ENCODE data around the gene ZNF536. TPM values are rescaled to one million over a fixed set of nuclear protein-coding genes. Genes with fewer than 3 reads are reported as not detected.
"Not testable (repeated sequence)": the region's sequence is repeated elsewhere in the genome, so short reads cannot be mapped to it uniquely, and the experiment has no call there.

Gene ZNF536
- total RNA-seq, 4 donors from 2014 or later = 4.3 to 7.6 (median 5.5) TPM

DNA sequence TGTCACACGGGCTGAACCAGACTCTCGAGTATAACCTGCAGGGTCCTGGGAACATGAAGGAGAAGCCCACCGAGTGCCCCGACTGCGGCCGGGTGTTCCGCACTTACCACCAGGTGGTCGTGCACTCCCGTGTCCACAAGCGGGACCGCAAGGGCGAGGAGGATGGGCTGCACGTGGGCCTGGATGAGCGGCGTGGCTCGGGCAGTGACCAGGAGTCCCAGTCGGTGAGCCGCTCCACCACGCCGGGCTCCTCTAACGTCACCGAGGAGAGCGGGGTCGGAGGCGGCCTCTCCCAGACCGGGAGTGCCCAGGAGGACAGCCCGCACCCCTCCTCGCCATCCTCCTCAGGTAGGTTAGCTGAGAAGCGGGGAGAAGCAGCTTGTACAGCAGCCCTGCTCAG, 73.2 kb downstream of the ZNF536 start:
- Histone ChIP-seq H3K27ac (no peak overlapping the region), H3K27me3 (peaks cover 32% of the 10 kb centered on the region), H3K36me3 (peaks cover 0 to 3% of the 10 kb centered on the region in 2 donors), H3K4me3 (no peak overlapping the region), H3K4me1 (peaks cover 0 to 8% (median 4%) of the 10 kb centered on the region in 3 donors), H3K9me3 (no peaks in the 10 kb centered on the region)
- WGBS, 2 donors (ENCODE audit: low coverage in 1 of 2) = 92 to 95% methylated on average over 2 to 8 of the region's 29 CpGs
- TF ChIP-seq, protein P1, sequence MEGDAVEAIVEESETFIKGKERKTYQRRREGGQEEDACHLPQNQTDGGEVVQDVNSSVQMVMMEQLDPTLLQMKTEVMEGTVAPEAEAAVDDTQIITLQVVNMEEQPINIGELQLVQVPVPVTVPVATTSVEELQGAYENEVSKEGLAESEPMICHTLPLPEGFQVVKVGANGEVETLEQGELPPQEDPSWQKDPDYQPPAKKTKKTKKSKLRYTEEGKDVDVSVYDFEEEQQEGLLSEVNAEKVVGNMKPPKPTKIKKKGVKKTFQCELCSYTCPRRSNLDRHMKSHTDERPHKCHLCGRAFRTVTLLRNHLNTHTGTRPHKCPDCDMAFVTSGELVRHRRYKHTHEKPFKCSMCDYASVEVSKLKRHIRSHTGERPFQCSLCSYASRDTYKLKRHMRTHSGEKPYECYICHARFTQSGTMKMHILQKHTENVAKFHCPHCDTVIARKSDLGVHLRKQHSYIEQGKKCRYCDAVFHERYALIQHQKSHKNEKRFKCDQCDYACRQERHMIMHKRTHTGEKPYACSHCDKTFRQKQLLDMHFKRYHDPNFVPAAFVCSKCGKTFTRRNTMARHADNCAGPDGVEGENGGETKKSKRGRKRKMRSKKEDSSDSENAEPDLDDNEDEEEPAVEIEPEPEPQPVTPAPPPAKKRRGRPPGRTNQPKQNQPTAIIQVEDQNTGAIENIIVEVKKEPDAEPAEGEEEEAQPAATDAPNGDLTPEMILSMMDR (IDR thresholded peaks at IDR 0.05) = no peak
- TF ChIP-seq POLR2AphosphoS5 (IDR thresholded peaks at IDR 0.05) = no peak
- no peak for TF ChIP-seq EP300 (IDR thresholded peaks at IDR 0.05)
- no peak for TF ChIP-seq POLR2A (IDR thresholded peaks at IDR 0.05)
- no peak for ATAC-seq

DNA sequence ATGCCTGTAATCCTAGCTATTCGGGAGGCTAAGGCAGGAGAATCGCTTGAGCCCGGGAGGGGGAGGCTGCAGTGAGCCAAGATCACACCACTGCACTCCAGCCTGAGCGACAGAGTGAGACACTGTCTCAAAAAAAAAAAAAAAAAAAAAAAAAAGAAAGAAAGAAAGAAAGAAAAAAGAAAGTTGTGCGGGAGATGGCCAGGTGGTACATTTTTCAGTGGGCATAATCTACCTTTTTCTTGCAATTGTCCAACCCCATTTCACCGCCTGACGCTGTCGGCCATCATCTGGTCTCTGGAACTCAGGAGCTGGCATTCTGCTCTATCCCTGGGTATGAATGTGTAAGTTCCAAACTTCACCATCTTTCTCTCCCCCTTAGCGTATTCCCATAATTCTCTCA, 73.9 kb downstream of the ZNF536 start:
- not testable (repeated sequence) for ATAC-seq, H3K9me3 ChIP-seq, H3K4me3 ChIP-seq, H3K27ac ChIP-seq, H3K36me3 ChIP-seq
- Histone ChIP-seq H3K4me1 (peaks cover 0 to 11% (median 4%) of the 10 kb centered on the region in 3 donors), H3K27me3 (peaks cover 30% of the 10 kb centered on the region)
- WGBS, 2 donors (ENCODE audit: low coverage in 1 of 2) = 96 to 100% methylated on average over 6 to 8 of the region's 9 CpGs

DNA sequence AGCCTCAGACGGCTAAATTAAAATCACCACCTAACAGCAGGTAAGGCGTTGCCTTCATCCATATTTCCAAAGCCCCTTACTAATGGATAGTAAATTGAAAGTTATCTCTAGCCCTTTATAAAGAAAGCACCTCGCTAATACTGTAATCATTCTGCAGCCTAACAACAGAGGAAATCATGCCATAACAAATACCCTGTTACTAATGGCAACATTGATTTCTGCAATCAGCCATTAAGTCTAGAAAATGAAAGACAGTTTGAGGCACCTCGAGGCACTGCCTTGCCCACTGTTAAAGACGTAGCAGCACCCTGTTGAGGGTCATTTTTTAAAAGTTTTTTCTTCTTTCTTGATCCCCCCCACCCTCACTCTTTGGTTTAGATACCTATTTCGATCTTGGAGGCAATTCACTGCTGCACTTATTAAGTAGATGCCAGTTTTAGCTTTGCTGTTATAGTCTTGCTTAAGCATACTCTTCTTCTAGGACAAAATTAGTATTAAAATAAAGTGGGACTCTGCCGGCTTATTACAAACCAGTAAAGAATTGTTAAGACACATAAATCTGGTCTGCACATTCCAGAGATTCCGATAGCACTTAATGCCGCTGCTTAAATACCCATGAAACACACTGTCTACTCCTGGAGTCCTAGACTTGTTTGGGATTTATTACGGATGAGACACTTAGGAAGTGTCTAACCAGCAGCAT, 74.8 kb downstream of the ZNF536 start:
- no peak for ATAC-seq
- no peak overlapping the region for H3K4me3 ChIP-seq
- no peaks in the 10 kb centered on the region for H3K9me3 ChIP-seq
- peaks cover 0 to 11% (median 4%) of the 10 kb centered on the region in 3 donors for H3K4me1 ChIP-seq
- 63 to 70% methylated on average over 10 of the region's 10 CpGs for WGBS, 2 donors (ENCODE audit: low coverage in 1 of 2)
- peaks cover 21% of the 10 kb centered on the region for H3K27me3 ChIP-seq
- H3K36me3 ChIP-seq = peaks cover 0 to 3% of the 10 kb centered on the region in 2 donors
- H3K27ac ChIP-seq = no peak overlapping the region
- TF ChIP-seq POLR2AphosphoS5 (IDR thresholded peaks at IDR 0.05) (no peak), POLR2A (IDR thresholded peaks at IDR 0.05) (no peak), EP300 (IDR thresholded peaks at IDR 0.05) (no peak)
- TF ChIP-seq, protein P1 (IDR thresholded peaks at IDR 0.05) = no peak

DNA sequence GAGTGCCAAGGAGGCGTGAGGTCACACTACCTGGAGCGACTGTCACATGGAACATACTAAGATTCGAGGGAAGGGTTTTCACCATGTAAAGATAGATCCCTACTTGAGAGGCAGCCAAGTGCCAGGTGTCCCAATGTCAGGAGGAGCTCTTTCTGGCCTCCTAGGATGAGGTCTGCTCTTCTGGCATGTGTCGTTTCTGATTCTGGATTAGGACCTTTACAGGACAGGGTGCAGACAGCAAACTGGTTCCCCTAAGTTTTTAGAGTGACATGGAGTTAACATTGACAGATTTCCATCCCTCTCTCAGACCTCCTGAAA, 75.3 kb downstream of the ZNF536 start:
- no peak for ATAC-seq
- Histone ChIP-seq H3K9me3 (no peaks in the 10 kb centered on the region), H3K27me3 (peaks cover 19% of the 10 kb centered on the region), H3K27ac (no peak overlapping the region), H3K4me3 (no peak overlapping the region), H3K36me3 (peaks cover 0 to 3% of the 10 kb centered on the region in 2 donors), H3K4me1 (peaks cover 0 to 11% (median 4%) of the 10 kb centered on the region in 3 donors)
- TF ChIP-seq POLR2A (IDR thresholded peaks at IDR 0.05) (no peak), POLR2AphosphoS5 (IDR thresholded peaks at IDR 0.05) (no peak)
- TF ChIP-seq, protein P1 (IDR thresholded peaks at IDR 0.05) = no peak
- 68 to 75% methylated on average over 4 of the region's 4 CpGs for WGBS, 2 donors (ENCODE audit: low coverage in 1 of 2)

DNA sequence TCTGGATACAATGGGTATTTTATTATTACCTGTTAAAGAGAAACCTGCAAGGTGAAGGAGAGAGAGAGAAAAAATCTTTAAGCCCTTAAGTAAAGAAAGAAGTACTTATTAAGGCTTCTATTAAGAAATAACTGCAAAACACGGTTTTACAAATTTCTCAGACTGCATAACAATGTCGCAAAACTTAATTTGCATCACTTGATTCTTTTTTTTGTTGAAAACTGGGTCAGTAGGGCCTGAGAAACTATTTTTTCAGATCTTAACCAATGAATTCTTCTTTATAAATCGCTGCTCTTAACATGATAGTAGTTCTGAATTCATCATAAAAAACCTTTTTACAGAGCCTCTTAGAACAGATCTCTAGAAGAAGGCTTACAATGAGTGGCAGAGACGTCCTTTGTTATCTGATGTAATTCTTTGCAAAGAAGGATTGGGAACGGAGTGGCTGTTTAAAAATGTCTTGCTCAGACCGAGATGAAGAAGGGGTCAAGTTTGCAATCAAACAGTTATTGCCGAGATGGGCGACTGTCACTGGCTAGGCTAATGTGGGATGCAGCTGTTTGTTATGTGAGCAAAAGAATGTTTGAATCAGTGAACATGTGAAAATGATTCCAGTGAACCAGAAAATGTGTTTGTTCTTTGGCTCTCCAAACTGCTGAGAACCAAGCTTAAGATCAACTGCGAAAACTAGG, 76.3 kb downstream of the ZNF536 start:
- peaks cover 0 to 3% of the 10 kb centered on the region in 2 donors for H3K36me3 ChIP-seq
- H3K4me1 ChIP-seq = peaks cover 0 to 11% (median 4%) of the 10 kb centered on the region in 3 donors
- 49 to 54% methylated on average over 9 of the region's 9 CpGs for WGBS, 2 donors (ENCODE audit: low coverage in 1 of 2)
- peaks cover 16% of the 10 kb centered on the region for H3K27me3 ChIP-seq
- peak overlapping the region in 1 of 4 donors; percentile 41 for H3K27ac ChIP-seq
- no peak for ATAC-seq
- H3K4me3 ChIP-seq = no peak overlapping the region
- no peaks in the 10 kb centered on the region for H3K9me3 ChIP-seq
- TF ChIP-seq POLR2A (IDR thresholded peaks at IDR 0.05) (no peak), EP300 (IDR thresholded peaks at IDR 0.05) (no peak)
